Testis (tissue), 2 donors: ENCODE measurements around the gene RGS11.

Experiments
- CTCF ChIP-seq, 3 experiments: fragments of 450-650 bp in 2 of 3; fragments of 200-600 bp in 1 of 3; sonication (generic) in 1 of 3; IDR thresholded peaks; one replicate each; pipeline ENCODE4 v1.5.1; 2016 to 2019; ENCODE audit warnings: antibody characterized with exemption in 3 of 3, mild to moderate bottlenecking in 2 of 3, moderate library complexity in 1 of 3
- POLR2A ChIP-seq: fragments of 450-650 bp; IDR thresholded peaks from one replicate; pipeline ENCODE4 v1.6.1; 2017; ENCODE audit warnings: antibody characterized with exemption, mild to moderate bottlenecking, moderate library complexity

- no peak for TF ChIP-seq POLR2A
- TF ChIP-seq CTCF (IDR thresholded peaks at IDR 0.05): no peak
Measured at GRCh38 chr16:254461-254860, 21.3 kb downstream of the RGS11 start.
